Limb (tissue), 2 donors: ENCODE data around the gene CALML3.

Experiments
- DNase-seq, 2 donors: peaks; one replicate each; pipeline ENCODE4 v3.0.0-alpha.2; 2016; ENCODE audit errors: extremely low spot score in 2 of 2

Gene CALML3

GRCh38 chr10:5538892-5539651, 14.3 kb downstream of the CALML3 start:
- DNase-seq: peak in 1 of 2 donors; percentile 4

- DNase-seq: no peak
These were observed 15.3 kb downstream of the CALML3 start for GRCh38 chr10:5540080-5540479.

GRCh38 chr10:5540891-5541290, 16.1 kb downstream of the CALML3 start:
- DNase-seq: no peak

GRCh38 chr10:5542100-5542499, 17.3 kb downstream of the CALML3 start:
- no peak for DNase-seq

- no peak for DNase-seq
These were observed 18.9 kb downstream of the CALML3 start for GRCh38 chr10:5543623-5544022.

- no peak for DNase-seq
These were observed 19.6 kb downstream of the CALML3 start for GRCh38 chr10:5544216-5544805.

GRCh38 chr10:5545011-5545410, 20.2 kb downstream of the CALML3 start:
- peak in 1 of 2 donors; percentile 21 for DNase-seq

GRCh38 chr10:5545426-5545777, 20.6 kb downstream of the CALML3 start:
- no peak for DNase-seq

- peak in 1 of 2 donors; percentile 40 for DNase-seq
These were observed 21.3 kb downstream of the CALML3 start for GRCh38 chr10:5545778-5546710.

- DNase-seq: peak in 1 of 2 donors; percentile 30
These were observed 22.3 kb downstream of the CALML3 start for GRCh38 chr10:5546891-5547680.

- DNase-seq: no peak
These were observed 22.8 kb downstream of the CALML3 start for GRCh38 chr10:5547681-5547930.

GRCh38 chr10:5547931-5548660, 23.3 kb downstream of the CALML3 start:
- peak in 1 of 2 donors; percentile 43 for DNase-seq

GRCh38 chr10:5549462-5550249, 24.9 kb downstream of the CALML3 start:
- DNase-seq: no peak

GRCh38 chr10:5550250-5550545, 25.4 kb downstream of the CALML3 start:
- no peak for DNase-seq

GRCh38 chr10:5550621-5551530, 26.1 kb downstream of the CALML3 start:
- peak in 1 of 2 donors; percentile 32 for DNase-seq

GRCh38 chr10:5551531-5552375, 27.0 kb downstream of the CALML3 start:
- peak in 1 of 2 donors; percentile 23 for DNase-seq

- DNase-seq: peak in 1 of 2 donors; percentile 21
These were observed 27.9 kb downstream of the CALML3 start for GRCh38 chr10:5552376-5553321.
